IPS-15b (cell line): ENCODE measurements around the gene RBM8A.

Experiments used
- H3K27me3 ChIP-seq: one replicate; pipeline ENCODE4 v1.6.1; 2013; ENCODE audit warnings: low read length; ENCODE audit not compliant: control insufficient read depth, insufficient read depth
- H3K36me3 ChIP-seq: one replicate; pipeline ENCODE4 v1.6.1; 2013; ENCODE audit warnings: low read length; ENCODE audit not compliant: control insufficient read depth, insufficient read depth
- H3K4me1 ChIP-seq: one replicate; pipeline ENCODE4 v1.6.1; 2013; ENCODE audit warnings: mild to moderate bottlenecking, low read length; ENCODE audit not compliant: control insufficient read depth, insufficient read depth
- H3K4me3 ChIP-seq: one replicate; pipeline ENCODE4 v1.5.1; 2013; ENCODE audit warnings: low read depth, low read length
- H3K9ac ChIP-seq: one replicate; pipeline ENCODE4 v1.6.1; 2013; ENCODE audit warnings: low read depth, mild to moderate bottlenecking, low read length
- H3K9me3 ChIP-seq: one replicate; pipeline ENCODE4 v1.6.1; 2013; ENCODE audit warnings: mild to moderate bottlenecking, low read length; ENCODE audit not compliant: control insufficient read depth, insufficient read depth

Gene RBM8A

DNA sequence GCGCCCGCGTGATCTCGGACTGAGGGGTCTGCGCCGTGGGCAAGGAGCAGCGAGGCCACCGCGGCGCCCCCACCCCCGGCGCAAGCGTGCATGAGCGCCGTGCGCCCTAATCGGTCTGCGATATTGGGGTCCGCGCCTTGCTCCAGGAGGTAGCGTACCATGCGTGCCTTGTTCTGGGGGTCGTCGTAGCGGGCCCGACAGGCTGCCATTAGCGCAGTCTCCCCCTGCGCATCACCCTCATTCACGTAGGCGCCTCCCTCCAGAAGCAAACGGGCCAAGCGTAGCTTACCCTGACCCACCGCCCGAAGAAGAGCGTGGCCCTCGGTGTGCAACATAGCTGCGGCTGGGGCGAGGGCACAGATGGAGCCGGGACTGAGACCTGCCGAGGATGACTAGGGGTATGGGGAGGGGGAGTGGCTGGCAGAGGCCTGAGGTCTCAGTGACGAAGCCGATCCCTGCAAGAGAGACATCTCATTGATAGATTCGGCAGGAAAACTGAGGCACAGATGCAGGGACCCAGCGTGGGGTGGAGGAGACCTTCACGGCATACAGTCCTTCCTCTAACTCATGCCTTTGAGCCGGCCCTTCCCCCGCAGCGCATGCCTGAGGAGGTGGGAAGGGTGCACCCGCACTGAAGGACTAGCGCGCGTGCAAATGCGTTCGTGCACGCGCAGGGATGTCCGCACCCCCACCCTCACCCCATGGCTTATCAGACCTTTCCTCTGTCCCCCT is 34.3 kb upstream of the RBM8A start:
- H3K4me3 ChIP-seq = peak overlapping the region; percentile 88
- H3K27me3 ChIP-seq = peaks cover 63% of the 10 kb centered on the region
- H3K9ac ChIP-seq = peak overlapping the region; percentile 19
- H3K9me3 ChIP-seq = no peaks in the 10 kb centered on the region
- H3K4me1 ChIP-seq = peaks cover 10% of the 10 kb centered on the region
- no peaks in the 10 kb centered on the region for H3K36me3 ChIP-seq

DNA sequence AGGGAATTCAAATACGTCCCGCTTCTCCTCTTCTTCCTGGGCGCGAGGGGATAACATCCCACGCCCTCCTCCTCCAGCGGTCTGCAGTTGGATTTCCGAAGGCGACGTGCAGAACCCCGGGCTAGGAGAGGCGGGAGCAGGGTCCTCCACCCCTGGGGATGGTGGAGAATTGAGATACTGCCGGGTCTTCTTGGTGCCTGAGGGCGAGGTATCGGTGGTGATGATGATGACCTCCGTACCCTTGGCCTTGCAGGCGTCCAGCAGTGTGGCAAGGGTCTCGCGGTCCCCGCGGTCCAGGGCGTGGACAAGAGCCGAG is 33.8 kb upstream of the RBM8A start:
- H3K9me3 ChIP-seq = no peaks in the 10 kb centered on the region
- H3K9ac ChIP-seq = peak overlapping the region; percentile 19
- H3K36me3 ChIP-seq = no peaks in the 10 kb centered on the region
- peaks cover 69% of the 10 kb centered on the region for H3K27me3 ChIP-seq
- peak overlapping the region; percentile 88 for H3K4me3 ChIP-seq
- peaks cover 10% of the 10 kb centered on the region for H3K4me1 ChIP-seq

DNA sequence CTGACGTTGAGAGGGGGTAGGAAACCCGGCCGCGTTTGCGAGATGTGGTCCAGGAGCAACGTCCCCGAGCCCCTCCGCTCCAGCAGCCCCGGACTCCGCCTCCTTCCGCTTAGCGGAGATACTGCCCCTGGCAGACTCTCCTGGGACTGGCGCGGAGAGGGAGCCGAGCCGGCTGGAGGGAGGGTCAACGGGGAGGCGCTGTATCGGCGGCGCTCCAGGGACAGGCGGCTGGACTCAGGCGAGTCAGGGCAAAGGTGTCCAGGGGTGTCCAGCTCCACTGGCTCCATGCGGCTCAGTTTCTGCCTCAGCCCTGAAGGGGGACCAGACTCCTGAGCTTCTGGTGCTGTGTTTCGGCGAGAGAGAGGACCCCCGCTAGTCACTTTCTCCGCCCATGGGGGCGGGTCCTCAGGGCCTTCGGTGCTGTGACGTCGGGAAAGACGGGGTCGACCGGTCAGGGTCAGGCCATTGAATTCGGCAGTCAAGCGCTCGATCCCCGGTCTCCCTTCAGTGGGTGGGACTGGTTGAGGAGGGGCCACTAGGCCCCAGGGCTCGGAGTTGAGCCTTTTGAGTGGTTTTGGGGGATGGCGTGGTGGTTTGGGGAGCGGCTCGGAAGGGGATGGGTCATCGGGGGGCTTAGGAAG is 33.3 kb upstream of the RBM8A start:
- Histone ChIP-seq H3K9me3 (no peaks in the 10 kb centered on the region), H3K9ac (no peak overlapping the region), H3K4me1 (peaks cover 10% of the 10 kb centered on the region), H3K36me3 (no peaks in the 10 kb centered on the region), H3K27me3 (peaks cover 73% of the 10 kb centered on the region), H3K4me3 (peak overlapping the region; percentile 88)

DNA sequence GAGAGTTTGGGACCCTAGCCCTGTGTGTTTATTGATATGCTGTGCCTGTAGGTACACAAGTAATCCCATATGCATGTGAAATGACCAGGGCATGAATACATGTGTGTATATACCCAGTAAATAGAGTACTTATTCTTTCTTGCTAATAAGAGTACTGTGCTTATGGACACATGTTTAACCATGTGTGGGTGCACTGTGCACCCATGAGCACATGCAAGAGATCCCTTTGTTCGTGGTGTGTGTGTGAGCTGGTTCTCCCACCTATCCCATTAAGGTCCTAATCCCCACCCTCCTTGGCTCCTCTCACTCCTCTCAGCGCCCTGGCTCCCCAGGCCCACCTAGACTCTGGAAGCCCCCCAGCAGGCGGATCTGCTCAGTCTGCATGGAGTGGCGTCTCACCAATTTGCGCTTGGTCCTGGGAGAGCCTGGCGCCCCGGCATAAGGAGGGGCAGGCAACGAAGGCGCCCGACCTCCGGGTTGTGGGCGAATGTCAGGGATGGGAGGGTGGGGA is 32.7 kb upstream of the RBM8A start:
- Histone ChIP-seq H3K36me3 (no peaks in the 10 kb centered on the region), H3K4me1 (peaks cover 10% of the 10 kb centered on the region), H3K9me3 (no peaks in the 10 kb centered on the region), H3K9ac (no peak overlapping the region), H3K27me3 (peaks cover 79% of the 10 kb centered on the region), H3K4me3 (peak overlapping the region; percentile 88)

DNA sequence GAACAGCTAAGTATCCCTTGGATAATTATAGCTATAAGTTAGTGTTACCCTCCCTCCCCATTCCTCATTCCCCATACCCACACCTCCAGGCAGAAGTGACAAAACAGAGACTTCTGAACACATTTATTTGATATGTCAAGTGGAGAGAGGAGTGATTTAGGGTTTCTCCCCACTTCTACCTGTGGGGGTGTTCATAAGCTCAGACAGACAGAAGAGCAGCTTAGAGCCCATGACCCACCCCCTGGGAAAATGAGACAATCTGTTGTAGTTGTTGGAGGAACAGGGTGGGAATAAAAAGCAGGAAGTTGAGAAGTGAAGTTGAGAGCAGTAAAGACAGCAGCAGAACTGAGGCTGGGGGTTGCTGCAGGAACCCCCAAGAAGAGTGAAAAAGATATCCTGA is 32.0 kb upstream of the RBM8A start:
- Histone ChIP-seq H3K36me3 (no peaks in the 10 kb centered on the region), H3K4me1 (peaks cover 10% of the 10 kb centered on the region), H3K9ac (no peak overlapping the region), H3K4me3 (peak overlapping the region; percentile 88), H3K27me3 (peaks cover 86% of the 10 kb centered on the region), H3K9me3 (no peaks in the 10 kb centered on the region)

DNA sequence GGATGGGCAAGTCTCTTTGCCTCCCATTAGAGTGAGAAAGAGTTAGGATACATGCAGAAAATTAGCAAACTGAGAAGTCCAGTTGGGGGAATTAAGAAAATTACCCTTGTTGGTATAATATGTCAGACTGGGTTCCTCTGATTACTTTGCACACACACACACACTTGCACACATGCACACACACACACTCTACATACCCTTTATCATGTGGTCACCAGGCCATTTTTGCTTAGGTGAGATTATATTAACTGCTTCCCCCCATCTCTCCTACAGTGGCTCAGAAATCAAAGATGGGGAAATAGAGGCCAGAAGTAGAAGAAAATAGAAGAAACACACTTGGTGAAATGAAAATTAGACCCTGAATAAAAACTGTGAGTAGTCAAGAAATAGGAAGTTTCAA is 31.4 kb upstream of the RBM8A start:
- no peak overlapping the region for H3K9ac ChIP-seq
- H3K4me3 ChIP-seq = no peak overlapping the region
- no peaks in the 10 kb centered on the region for H3K36me3 ChIP-seq
- no peaks in the 10 kb centered on the region for H3K9me3 ChIP-seq
- peaks cover 10% of the 10 kb centered on the region for H3K4me1 ChIP-seq
- H3K27me3 ChIP-seq = peaks cover 81% of the 10 kb centered on the region

DNA sequence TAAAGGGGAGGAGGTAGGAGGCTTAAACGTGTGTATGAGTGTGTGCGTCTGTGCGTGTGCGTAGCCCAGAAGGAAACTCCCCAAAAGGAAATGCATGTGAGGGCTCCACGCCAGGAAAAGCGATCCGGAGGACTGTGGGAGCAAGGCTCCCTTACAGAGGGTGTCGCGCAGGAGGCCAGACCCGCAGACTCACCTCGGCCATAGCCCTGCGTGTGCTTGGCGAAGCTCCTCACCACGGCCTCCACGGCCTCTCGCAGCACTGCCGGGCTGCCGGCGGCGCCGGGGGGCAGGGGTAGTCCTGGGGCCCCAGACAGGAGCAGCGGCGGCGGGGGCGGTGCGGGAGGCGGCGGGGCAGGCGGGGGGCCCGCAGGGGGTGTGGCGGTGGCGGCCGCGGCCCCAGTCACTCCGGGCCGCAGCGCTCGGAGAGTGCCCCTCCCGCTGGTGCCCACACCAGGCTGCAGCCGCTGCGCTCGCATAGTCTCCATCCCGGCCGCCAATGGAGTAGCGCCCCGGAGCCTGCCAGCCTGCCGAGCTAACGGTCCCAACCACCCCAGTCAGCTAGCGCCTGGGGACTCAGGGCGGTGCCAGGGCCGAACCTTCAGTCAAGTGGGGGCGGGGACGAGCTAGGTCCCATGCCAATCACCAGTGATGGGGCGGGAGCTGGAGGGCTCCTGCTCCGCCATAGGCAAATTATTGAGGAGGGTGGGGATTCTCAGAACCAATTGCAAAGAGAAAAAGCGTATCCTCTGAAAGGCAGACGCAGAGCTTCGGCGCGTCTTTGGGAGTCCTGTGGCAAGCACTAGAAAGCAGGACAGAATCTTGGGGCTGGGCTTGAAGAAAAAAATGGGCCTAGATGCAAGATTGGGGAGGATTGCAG is 30.4 kb upstream of the RBM8A start, which contains the start of gene LIX1L:
Gene LIX1L (minus strand): TSS at position 575 of the 877 bp plus-strand sequence. CDS start 90 bp downstream, at position 485.
- no peak within 1 kb of the TSS for H3K9ac ChIP-seq
- no peaks in the 10 kb centered on the region for H3K9me3 ChIP-seq
- H3K27me3 ChIP-seq = peaks cover 74% of the 10 kb centered on the region
- peaks cover 5% of the 10 kb centered on the region for H3K4me1 ChIP-seq
- no peaks in the 10 kb centered on the region for H3K36me3 ChIP-seq
- H3K4me3 ChIP-seq = peak within 1 kb of the TSS; percentile 75

DNA sequence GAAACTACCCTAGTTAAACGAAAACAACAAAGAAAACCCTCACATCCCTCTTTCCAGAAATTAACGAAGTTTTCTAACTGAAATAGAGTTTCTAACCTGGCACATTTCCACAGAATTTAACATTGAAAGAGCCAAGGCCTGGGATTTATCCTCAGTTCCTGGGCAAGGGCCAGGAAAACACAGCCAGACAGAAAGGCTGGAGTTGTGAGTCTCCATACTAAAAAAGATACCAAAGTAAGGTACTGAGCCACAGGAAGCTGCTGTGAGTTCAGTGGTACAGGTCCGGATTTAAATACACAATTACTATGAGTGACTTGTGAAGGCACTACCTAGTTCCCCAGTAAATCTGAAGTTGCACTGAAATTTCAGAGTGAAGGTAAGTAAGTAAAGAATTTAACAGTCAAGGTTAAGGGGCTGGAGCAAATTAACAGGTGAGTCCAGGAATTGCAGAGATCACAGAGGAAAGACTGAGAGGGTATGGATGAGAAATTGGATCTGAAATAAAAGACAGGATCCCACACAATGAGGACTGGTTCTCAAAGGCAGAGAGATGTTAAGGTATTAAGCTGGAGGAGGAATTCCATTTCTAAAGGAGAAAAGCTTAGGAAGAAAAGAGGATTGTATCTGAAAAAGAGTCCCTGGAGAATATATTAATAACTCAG is 29.6 kb upstream of the RBM8A start:
- Histone ChIP-seq H3K36me3 (no peaks in the 10 kb centered on the region), H3K9me3 (no peaks in the 10 kb centered on the region), H3K27me3 (peaks cover 68% of the 10 kb centered on the region), H3K4me3 (peak overlapping the region; percentile 75), H3K9ac (no peak overlapping the region), H3K4me1 (peaks cover 4% of the 10 kb centered on the region)

DNA sequence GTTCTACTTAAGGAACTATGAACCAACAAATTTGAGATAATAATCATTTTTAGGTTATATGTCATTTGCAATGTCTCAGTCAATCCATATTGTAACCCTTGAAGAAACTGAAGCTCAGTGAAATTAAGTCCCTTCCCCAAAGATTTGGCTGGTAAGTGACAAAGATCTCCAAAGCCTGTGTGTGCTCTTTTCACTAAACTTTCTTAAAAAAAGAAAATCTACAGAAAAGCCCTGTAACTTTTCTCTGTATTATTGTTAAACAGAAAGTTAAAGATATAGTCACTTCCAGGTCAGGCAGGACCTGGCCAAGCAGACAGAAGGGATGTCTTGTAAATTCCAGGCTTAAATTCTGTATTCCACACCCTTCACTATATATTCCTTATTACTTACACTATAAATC is 29.1 kb upstream of the RBM8A start:
- peaks cover 63% of the 10 kb centered on the region for H3K27me3 ChIP-seq
- H3K4me1 ChIP-seq = peaks cover 4% of the 10 kb centered on the region
- no peak overlapping the region for H3K4me3 ChIP-seq

DNA sequence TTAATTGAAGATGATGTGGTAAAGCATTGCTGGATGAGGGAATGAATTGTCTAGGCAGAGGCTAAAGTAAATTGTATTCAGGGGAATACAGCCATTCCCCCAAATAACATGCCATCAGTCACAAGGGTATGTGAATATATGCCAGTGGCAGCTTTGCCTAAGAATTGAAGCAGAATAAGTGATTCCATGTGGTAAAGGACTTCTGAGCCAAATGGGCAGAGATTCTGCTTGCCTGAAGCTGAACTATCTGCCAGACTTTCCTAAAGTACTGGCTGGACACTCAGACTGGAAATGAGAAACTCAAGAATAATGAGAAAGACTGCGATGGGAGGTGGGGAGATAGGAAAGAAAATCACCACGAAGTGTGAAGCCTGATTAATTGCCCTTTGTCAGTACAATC is 28.2 kb upstream of the RBM8A start:
- peaks cover 57% of the 10 kb centered on the region for H3K27me3 ChIP-seq
- no peak overlapping the region for H3K9ac ChIP-seq
- peaks cover 4% of the 10 kb centered on the region for H3K4me1 ChIP-seq
- H3K9me3 ChIP-seq = no peaks in the 10 kb centered on the region
- H3K36me3 ChIP-seq = no peaks in the 10 kb centered on the region
- no peak overlapping the region for H3K4me3 ChIP-seq

More for the DNA sequence above, 29.1 kb upstream of the RBM8A start:
- Histone ChIP-seq H3K9me3 (no peaks in the 10 kb centered on the region), H3K9ac (no peak overlapping the region), H3K36me3 (no peaks in the 10 kb centered on the region)

DNA sequence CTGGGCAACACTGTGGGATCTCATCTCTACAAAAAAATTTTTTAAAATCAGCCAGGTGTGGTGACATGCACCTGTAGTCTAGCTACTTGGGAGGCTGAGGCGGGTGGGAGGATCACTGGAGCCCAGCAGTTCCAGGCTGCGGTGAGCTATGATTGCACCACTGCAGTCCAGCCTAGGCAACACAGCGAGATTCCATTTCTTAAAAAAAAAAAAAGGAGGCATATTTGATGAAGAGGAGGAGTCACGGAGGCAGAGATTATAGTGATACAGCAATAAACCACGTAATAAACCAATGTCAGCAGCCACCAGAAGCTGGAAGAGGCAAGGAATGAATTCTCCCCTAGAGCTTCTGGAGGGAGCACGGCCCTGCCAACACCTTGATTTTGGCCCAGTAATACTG is 26.6 kb upstream of the RBM8A start:
- Histone ChIP-seq H3K9me3 (no peaks in the 10 kb centered on the region), H3K9ac (no peak overlapping the region), H3K4me3 (no peak overlapping the region), H3K36me3 (no peaks in the 10 kb centered on the region), H3K27me3 (peaks cover 44% of the 10 kb centered on the region), H3K4me1 (no peaks in the 10 kb centered on the region)
